Middle frontal gyrus (tissue), 1 donor: ENCODE measurements around the gene COPA.

Experiments used
- DNase-seq: peaks from one replicate; pipeline ENCODE4 v3.0.0-alpha.2; 2015; ENCODE audit warnings: low spot score; ENCODE audit errors: extremely low spot score

COPA gene

DNA sequence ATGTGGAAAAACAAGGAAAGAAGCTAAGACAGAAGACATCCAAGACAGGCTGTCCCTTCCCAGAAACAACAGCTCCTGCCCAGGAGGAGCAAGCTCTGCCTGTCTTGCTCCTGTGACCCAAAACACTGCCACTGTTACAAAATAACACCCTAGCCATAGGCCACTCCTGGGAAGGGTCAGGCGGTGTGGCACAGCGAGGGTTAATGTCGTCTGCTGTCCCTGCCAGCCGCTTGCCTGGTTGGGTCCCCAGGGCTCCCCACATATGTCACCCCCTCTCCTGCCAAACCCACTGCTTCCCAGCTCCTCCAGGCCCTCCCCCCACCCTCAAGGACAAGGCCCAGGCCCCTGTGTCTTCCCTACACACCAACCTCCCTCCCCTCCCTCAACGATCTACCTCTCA, 20.0 kb upstream of the COPA start:
- DNase-seq, result no peak

DNA sequence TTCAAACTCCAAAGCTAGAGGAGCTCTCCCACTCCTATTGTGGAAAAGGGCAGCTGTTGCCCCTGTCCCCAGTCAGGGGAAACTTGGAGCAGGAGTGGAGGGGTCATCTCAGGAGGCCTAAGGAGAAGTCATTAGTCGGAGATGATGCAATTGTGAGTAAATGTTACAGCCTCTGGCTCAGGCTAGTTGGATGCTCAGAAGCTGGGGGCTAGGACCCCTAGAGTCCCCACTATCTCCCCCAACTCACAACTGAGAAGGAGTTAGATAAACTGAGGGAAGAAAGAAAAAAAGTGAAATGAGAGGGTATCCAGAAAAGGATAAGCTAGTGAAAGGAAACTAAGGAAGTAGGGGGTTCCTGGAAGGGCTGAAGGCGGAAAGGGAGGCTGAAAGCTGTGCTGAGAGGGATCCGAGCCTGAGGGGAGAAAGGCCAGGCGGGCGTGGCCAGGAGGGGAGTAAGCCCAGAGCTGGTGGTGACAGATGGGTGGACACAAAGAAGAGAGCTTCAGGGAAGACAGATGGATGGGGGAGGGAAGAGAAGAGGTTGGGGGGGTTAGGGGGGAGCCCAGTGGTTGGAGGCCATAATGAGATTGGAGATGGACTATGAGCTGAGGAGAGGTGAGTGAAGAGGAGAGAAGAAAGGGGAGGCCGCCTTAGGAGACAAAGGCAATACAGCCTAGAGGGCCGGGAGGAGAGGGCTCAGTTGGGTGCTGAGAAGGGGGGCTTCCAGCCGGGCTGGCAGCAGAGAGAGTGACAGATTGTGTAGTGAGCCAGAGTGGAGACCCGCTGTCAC, 19.3 kb upstream of the COPA start:
- DNase-seq, result no peak

- DNase-seq, result no peak
These were observed 18.7 kb upstream of the COPA start for GRCh38 chr1:160361814-160362167.

DNA sequence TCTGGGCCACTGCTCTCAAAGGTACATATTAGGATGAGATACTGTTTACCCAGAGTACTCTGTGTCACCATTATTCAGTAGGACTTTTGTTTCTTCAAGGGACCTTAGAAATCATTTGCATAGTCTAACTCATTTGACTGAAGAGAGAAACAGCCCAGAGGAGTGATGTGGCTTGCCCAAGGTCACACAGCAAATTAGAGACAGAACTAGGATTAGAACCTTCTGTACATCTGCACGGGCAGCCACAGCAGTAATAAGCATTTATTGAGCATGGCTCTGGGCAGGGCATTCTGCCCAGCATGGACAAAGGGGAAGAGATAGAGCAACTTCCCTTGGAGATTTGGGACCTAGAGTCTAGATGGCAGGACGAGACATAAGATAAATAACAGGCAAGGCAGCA, 18.1 kb upstream of the COPA start:
- DNase-seq, result no peak

DNA sequence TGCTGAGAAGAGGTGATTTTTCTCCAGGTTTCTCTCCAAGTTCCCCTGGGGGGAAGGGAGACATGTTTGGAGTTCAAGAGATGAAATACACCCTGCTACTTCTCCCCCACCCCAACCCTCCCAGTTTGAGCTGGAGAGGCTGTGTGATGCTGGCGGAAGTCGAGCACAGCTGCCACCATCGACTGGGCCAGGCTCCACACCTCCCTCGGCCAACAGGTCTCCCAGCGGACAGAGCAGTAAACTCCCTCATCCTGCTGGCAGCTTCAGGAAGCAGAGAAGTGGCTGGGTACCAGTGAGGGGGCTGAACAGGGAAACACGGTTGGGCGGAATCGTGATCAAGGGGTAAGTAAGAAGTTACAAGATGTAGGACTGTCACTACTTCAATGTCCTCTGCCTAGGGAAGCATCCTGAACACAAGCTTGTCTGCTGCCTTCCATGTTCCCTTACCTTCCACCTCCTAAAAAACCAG, 17.2 kb upstream of the COPA start:
- DNase-seq, result no peak

GRCh38 chr1:160359559-160360226, 16.6 kb upstream of the COPA start:
- no peak for DNase-seq

DNA sequence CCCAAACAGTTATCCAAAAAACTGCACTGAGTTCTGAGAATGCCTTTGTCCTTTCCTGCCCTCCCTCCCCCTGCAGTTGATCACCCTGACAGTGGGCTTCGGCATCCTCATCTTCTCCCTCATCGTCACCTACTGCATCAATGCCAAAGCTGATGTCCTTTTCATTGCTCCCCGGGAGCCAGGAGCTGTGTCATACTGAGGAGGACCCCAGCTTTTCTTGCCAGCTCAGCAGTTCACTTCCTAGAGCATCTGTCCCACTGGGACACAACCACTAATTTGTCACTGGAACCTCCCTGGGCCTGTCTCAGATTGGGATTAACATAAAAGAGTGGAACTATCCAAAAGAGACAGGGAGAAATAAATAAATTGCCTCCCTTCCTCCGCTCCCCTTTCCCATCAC, 15.0 kb upstream of the COPA start:
- DNase-seq, result no peak

GRCh38 chr1:160357286-160358002, 14.4 kb upstream of the COPA start:
- DNase-seq, result no peak

DNA sequence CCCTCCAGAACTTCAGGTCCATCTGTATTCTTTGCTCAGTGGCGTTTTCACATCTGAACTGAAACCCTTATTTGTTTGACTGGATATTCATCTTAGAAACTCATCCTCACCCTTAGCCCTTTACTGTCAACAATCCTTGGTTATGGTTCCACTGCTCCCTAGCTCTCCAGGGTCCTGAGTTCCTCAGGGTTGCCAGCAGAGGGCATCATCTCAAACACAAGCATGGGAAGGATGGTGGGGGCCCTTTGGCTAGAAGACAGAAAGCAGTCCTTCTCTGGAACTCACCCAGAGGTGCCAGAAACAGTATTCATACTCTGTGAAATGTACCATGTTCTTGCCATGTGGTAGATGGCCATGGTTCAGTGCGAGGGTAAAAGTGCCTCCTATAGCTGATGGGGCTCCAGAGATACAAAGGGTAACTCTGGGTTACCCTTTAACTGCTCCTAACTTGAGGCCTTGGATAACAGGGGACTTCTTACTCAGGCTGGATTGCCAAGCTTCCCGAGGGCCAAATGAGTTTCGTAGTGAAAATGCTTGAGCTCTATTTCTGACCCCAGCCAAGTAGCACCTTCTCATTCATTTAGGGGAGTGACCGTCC, 11.4 kb upstream of the COPA start:
- DNase-seq, result no peak

DNA sequence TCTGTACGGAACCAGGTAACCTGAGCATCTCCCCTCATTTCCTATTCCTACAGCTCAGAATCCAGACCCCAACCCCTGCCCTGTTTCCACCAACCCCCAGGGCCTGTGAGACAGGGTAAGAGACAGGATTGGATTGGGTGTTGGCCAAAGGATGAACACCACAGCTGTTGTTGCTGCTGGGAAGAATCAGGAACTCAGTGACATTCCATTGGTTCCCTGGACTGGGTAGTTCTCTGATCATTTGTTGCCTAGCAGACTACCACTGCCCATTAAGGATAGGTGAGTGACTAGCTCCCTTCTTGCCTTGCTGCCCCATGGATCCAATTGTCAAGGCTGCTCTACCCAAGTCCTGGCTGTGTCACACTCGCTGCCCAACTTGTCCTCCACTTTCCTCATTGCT, 10.2 kb upstream of the COPA start:
- no peak for DNase-seq

- no peak for DNase-seq
These were observed 9.5 kb upstream of the COPA start for GRCh38 chr1:160352555-160352954.

- no peak for DNase-seq
These were observed 8.6 kb upstream of the COPA start for GRCh38 chr1:160351629-160352028.

- DNase-seq, result no peak
These were observed 3.9 kb upstream of the COPA start for GRCh38 chr1:160346958-160347357.

DNA sequence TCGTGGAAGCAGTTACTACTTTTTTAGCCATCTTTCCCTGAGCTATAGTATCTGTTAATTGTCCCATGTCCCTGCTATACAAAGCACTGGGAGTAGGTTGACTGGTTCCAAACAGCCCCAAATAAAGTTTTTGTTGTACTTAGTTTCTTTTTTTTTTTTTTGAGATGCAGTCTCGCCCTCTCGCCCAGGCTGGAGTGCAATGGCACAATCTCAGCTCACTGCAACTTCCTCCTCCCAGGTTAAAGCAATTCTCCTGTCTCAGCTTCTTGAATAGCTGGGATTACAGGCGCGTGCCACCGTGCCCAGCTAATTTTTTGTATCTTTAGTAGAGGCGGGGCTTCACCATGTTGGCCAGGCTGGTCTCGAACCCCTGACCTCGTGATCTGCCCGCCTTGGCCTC, 3.4 kb upstream of the COPA start:
- DNase-seq, result no peak

DNA sequence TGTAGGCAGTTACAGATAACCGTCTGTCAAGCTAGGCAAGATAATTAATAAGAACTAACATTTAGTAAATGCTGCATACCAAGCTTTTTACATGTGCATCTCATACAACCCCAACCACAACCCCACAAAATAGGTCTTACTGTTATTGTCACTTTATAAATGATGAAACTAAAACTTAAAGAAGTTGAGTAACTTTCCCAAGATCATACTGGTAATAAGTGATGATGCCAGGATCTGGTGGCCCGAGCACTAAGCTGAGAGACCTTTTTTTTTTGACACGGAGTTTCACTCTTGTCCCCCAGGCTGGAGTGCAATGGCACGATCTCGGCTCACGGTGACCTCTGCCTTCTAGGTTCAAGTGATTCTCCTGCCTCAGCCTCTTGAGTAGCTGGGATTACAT, 1.9 kb upstream of the COPA start:
- no peak for DNase-seq

DNA sequence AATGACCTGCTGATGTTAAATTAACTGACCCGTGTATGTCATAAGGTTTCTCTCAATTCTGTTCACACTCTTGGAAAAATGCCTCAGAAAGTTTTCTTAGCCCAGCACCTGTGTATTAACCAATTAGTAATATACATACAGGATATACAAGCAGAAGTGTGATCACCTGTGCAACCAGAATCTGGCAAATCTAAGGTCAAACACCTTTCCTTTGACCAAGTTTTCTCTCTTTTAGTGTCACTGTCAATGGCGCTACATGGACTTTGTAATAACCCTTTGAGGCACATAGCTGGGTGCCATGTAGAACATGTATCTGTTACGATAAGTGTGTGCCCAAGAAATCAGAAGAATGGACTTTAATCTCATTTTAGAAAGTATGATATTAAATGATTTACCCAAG, 1.2 kb upstream of the COPA start:
- DNase-seq, result no peak

GRCh38 chr1:160342526-160342925, 524 bp downstream of the COPA start:
- DNase-seq, result no peak

DNA sequence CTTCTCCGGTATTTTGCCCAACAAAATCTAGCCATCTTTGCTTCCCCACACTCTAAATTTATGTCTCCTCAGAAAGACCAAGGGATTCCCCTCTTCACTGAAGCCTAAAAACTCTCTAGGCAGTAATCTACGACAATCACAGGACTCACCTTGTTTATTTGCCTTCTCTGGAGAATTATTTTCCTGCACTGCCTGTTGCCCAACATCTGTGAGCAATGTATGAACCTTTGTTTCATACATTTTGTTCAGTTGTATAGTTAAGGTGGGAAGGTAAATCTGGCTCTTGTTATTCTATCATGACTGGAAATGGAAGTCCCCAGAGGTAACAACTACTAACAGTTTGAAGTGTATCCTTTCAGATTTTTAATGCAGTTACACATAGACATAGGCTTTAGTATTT, 2.2 kb downstream of the COPA start:
- DNase-seq, result no peak

DNA sequence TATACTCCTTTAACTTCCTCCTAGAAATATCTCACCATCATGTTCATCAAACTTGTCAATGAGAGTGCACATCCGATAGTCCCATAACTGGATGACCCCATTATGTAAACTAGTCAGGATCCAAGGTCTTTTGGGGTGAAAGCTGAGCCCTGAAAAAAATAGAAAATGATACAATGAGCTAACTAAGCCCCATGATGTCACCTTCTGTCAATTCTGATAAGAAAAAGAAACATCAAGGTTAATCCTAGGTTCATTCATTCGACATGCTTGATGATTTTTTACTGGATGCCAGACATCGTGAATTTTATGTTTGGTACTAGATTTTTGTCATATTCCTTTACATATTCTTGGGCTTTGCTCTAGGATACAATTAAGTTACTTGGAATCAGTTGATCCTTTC, 2.9 kb downstream of the COPA start:
- no peak for DNase-seq

DNA sequence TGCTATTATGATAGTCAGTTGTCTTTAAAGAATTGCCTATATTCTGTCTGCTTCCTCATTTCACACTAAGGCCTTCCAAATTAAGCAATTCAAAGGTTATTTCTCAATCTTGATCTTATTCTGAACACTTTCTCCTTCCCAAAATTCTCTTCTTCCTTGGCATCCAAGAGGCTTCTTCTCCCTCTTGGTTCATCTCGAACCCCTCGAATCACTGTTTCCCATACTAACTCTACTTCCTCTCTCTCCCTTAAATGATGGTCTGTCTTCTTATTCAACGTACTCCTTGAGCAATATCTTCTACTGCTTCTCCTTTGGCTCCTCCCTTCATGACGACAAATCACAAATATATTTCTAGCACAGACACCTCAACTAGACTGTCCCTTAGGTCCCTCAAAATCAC, 4.5 kb downstream of the COPA start:
- no peak for DNase-seq

DNA sequence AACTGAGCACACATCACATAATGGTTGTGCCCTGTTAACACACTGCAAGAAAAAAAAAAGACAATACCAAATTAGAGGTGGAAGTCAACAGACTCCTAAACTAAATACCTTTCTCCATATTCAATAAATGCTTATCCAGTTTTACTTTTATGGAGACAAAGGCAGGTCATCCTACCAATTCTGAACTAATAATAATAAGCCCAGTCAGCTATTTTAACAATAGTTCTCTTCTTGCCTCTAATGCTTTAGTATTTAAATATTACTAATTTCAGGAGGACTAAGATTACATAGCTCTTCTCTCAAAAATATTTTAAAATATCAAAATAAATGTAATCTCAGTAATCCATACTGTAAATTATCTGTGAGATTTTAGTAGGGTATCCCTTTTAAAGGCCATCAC, 10.5 kb downstream of the COPA start:
- DNase-seq, result no peak

GRCh38 chr1:160330119-160330518, 12.9 kb downstream of the COPA start:
- no peak for DNase-seq
